Peyer's patch (tissue), 4 donors: Measurements from ENCODE around the gene WNT3A. TPM values are rescaled to one million over a fixed set of nuclear protein-coding genes. Genes with fewer than 3 reads are reported as not detected.

ENCODE experiments used
- DNase-seq, 3 donors: peaks; one replicate each; pipeline ENCODE4 v3.0.0-alpha.2; 2017 to 2019
- H3K27ac ChIP-seq, 4 donors: fragments of 200-600 bp; sonication (generic); one replicate each; pipeline ENCODE4 v1.5.1; 2016 to 2019
- H3K27me3 ChIP-seq, 2 donors: fragments of 200-600 bp; sonication (generic); one replicate each; pipeline ENCODE4 v1.5.1; 2019
- H3K36me3 ChIP-seq, 3 donors: fragments of 200-600 bp; sonication (generic); one replicate each; pipeline ENCODE4 v1.5.1; 2016 to 2019
- H3K4me1 ChIP-seq, 4 donors: fragments of 200-600 bp; sonication (generic); one replicate each; pipeline ENCODE4 v1.5.1; 2016 to 2019
- H3K4me3 ChIP-seq, 4 donors: fragments of 200-600 bp; sonication (generic); 1 replicate in 3 of 4; 2 replicates in 1 of 4; pipeline ENCODE4 v1.5.1; 2016 to 2019; ENCODE audit warnings: mild to moderate bottlenecking in 1 of 4
- H3K9me3 ChIP-seq, 4 donors: fragments of 200-600 bp; sonication (generic); one replicate each; pipeline ENCODE4 v1.5.1; 2016 to 2019; ENCODE audit warnings: mild to moderate bottlenecking in 1 of 4
- POLR2A ChIP-seq, 2 donors: fragments of 450-650 bp; IDR thresholded peaks; one replicate each; pipeline ENCODE4 v1.5.1; 2017; ENCODE audit warnings: antibody characterized with exemption in 2 of 2, mild to moderate bottlenecking in 2 of 2, moderate library complexity in 2 of 2
- total RNA-seq, 4 donors: library from RNA; depleted of rRNA; stranded (reverse); fragments of >200 nt; gene quantifications; one replicate each; pipeline ENCODE4 v1.1.0, GENCODE V29; 2016
- TF ChIP-seq, protein P1 (sequence below), 6 experiments: fragments of 450-650 bp in 4 of 6; fragments of 200-600 bp in 2 of 6; sonication (generic) in 1 of 6; IDR thresholded peaks; one replicate each; pipeline ENCODE4 v1.5.1; 2017 to 2019; ENCODE audit warnings: antibody characterized with exemption in 6 of 6, mild to moderate bottlenecking in 3 of 6, moderate library complexity in 1 of 6

Gene WNT3A
- total RNA-seq, 4 donors from 2014 or later, result not detected

DNA sequence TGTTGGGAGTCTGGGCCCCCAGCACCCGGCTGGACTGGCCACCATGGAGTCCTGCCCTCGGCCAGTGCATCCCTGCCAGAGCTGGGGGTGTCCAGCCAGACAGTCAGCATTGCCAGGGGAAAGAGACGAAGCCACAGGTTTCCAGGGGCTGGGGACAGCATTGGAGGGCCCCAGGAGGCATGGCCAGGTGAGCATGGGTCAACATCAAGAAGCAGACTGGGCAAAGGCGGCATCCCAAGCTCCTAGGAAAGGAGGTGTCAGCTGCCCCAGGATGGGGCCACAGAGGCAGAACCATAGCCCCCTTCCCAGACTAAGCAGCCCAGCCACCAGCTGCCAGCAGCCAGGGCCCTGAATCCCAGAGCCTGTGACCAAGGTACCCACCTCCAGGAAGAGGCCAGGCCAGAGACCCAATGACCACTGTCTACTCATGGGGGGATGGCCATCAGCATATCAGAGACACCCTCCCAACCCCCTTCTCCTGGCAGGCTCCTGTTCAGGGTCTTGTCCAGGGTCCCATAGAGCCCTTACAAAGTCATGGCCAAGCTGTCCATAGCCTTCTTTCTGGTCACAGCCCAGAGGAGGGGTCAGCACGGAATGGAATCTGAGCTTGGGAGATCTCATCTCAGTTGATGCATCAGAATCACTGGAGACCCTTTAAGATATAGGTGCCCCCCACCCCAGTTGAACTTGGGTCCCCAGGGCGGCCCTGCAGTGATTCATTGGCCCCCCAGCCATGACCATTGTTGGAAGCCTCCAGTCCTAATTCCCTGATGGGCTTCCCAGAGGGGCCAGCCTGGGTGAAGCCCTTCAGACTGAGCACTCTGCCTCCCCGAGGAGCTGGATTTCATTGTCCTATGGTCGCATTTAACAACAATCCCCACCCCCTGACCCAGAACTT, 32.5 kb downstream of the WNT3A start:
- DNase-seq, result peak in 2 of 3 donors; percentile 21 to 28
- peaks cover 0 to 7% (median 2%) of the 10 kb centered on the region in 4 donors for H3K4me1 ChIP-seq
- no peaks in the 10 kb centered on the region for H3K36me3 ChIP-seq
- TF ChIP-seq POLR2A (IDR thresholded peaks at IDR 0.05), result no peak
- TF ChIP-seq, protein P1, sequence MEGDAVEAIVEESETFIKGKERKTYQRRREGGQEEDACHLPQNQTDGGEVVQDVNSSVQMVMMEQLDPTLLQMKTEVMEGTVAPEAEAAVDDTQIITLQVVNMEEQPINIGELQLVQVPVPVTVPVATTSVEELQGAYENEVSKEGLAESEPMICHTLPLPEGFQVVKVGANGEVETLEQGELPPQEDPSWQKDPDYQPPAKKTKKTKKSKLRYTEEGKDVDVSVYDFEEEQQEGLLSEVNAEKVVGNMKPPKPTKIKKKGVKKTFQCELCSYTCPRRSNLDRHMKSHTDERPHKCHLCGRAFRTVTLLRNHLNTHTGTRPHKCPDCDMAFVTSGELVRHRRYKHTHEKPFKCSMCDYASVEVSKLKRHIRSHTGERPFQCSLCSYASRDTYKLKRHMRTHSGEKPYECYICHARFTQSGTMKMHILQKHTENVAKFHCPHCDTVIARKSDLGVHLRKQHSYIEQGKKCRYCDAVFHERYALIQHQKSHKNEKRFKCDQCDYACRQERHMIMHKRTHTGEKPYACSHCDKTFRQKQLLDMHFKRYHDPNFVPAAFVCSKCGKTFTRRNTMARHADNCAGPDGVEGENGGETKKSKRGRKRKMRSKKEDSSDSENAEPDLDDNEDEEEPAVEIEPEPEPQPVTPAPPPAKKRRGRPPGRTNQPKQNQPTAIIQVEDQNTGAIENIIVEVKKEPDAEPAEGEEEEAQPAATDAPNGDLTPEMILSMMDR (IDR thresholded peaks at IDR 0.05), result no peak
- H3K27ac ChIP-seq, result no peak overlapping the region
- no peaks in the 10 kb centered on the region for H3K9me3 ChIP-seq
- no peak overlapping the region for H3K4me3 ChIP-seq
- peaks cover 0 to 12% of the 10 kb centered on the region in 2 donors for H3K27me3 ChIP-seq

DNA sequence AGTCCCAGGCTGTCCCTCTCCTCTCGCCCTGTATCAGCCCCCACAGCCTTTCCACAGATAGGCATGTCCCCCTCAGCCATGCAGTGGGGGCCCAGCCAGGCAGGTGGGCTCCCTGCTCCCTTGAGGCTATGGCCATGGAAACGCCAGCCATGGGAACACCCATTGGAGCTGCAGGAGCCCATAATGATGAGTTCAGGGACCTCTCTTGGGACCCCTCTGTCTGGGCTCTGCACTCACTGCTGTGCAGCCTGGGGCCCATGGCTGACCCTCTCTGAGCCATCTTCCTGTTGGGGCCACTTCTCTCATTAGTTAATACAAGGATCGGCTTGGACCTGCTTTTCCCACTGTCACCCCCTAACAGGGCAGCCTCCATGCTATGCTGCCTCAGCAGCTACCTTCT, 33.2 kb downstream of the WNT3A start:
- no peak overlapping the region for H3K4me3 ChIP-seq
- H3K27me3 ChIP-seq, result peaks cover 0 to 12% of the 10 kb centered on the region in 2 donors
- no peak overlapping the region for H3K27ac ChIP-seq
- TF ChIP-seq, protein P1 (IDR thresholded peaks at IDR 0.05), result no peak
- no peak for TF ChIP-seq POLR2A (IDR thresholded peaks at IDR 0.05)
- peak in 2 of 3 donors; percentile 15 to 16 for DNase-seq
- H3K4me1 ChIP-seq, result peaks cover 0 to 7% (median 2%) of the 10 kb centered on the region in 4 donors
- H3K9me3 ChIP-seq, result no peaks in the 10 kb centered on the region
- H3K36me3 ChIP-seq, result no peaks in the 10 kb centered on the region

DNA sequence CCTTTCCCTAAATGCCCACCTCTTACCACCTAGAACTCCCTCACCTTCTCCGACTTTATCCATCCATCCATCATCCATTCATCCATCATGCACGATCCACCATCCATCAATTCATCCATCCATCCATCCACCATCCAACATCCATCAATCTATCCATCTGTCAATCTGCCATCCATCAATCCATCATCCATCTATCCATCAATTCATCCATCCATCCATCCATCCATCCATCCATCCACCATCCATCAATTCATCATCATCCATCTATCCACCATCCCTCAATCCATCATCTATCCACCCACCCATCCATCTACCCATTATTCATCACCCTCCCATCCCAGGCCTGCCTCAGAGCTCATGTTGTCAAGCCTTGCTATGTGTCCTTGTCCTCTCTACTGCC, 34.5 kb downstream of the WNT3A start:
- DNase-seq, result no peak
- Histone ChIP-seq H3K4me1 (peaks cover 0 to 7% (median 2%) of the 10 kb centered on the region in 4 donors), H3K9me3 (no peaks in the 10 kb centered on the region), H3K4me3 (no peak overlapping the region), H3K27me3 (peaks cover 0 to 12% of the 10 kb centered on the region in 2 donors), H3K36me3 (no peaks in the 10 kb centered on the region), H3K27ac (no peak overlapping the region)
- TF ChIP-seq, protein P1 (IDR thresholded peaks at IDR 0.05), result no peak
- no peak for TF ChIP-seq POLR2A (IDR thresholded peaks at IDR 0.05)

DNA sequence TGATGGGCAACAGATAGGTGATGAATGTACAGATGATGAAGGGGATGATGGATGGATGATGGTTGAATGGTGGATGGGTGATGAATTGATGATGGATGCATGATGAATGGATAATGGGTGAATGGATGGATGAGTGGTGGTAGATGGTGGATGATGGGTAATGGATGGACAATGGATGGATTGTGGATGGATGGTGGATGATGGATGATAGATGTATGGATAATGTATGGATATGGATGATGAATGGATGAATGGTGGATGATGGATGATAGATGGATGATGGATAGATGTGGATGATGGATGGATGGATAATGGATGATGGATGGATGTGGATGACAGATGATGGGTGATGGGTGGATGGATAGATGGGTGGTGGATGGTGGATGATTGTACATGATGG, 35.7 kb downstream of the WNT3A start:
- Histone ChIP-seq H3K9me3 (no peaks in the 10 kb centered on the region), H3K4me3 (no peak overlapping the region), H3K27me3 (peaks cover 0 to 9% of the 10 kb centered on the region in 2 donors), H3K27ac (no peak overlapping the region), H3K4me1 (peaks cover 0 to 7% (median 2%) of the 10 kb centered on the region in 4 donors), H3K36me3 (no peaks in the 10 kb centered on the region)
- no peak for DNase-seq
- TF ChIP-seq, protein P1 (IDR thresholded peaks at IDR 0.05), result no peak
- no peak for TF ChIP-seq POLR2A (IDR thresholded peaks at IDR 0.05)

DNA sequence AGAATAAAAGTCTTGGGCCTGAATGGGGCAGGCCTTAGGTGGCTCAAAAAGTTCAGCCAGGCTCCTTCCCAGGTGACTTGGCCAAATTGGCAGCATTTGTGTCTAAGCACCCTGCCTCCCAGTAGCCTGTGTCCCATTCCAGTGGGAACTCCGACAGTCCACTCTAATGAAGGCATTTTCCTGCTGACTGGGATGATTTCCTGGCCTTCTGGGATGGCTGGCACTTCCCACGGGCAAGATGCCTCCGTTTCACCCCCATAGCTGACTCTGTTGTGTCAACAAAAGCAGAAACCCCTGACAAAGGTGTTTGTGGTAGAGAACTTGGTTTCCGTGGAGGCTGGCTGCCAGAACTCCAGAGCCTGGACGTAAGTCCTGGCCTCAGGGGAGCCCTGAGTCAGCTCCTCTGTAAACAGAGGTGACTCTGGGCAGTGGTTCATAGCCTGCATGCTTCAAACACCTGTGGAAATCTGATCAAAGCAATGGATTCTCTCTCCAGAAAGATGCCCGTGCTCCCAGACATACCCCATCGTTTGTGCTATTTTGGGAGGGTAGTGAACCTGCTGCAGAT, 36.6 kb downstream of the WNT3A start:
- H3K9me3 ChIP-seq, result no peaks in the 10 kb centered on the region
- no peaks in the 10 kb centered on the region for H3K36me3 ChIP-seq
- no peaks in the 10 kb centered on the region for H3K4me1 ChIP-seq
- TF ChIP-seq, protein P1 (IDR thresholded peaks at IDR 0.05), result no peak
- TF ChIP-seq POLR2A (IDR thresholded peaks at IDR 0.05), result no peak
- DNase-seq, result peak in 1 of 3 donors; percentile 13
- H3K27me3 ChIP-seq, result peaks cover 0 to under 1% of the 10 kb centered on the region in 2 donors
- no peak overlapping the region for H3K4me3 ChIP-seq
- no peak overlapping the region for H3K27ac ChIP-seq
